Natural killer cell (primary cell): Measurements from ENCODE around the gene CHD1. TPM values are rescaled to one million over a fixed set of nuclear protein-coding genes. Genes with fewer than 3 reads are reported as not detected.
A peak's percentile ranks its signal among the peaks of the same experiment; 100 is the strongest.

Experiments used
- ATAC-seq, 3 donors: fragments of 150-1000 bp in 2 of 3; fragments of 200-7000 bp in 1 of 3; cut with Tn5 transposase; 1 replicate in 1 of 3; 2 replicates in 2 of 3; pipeline ENCODE4 v1.10.0; 2021; ENCODE audit warnings: mild to moderate bottlenecking in 2 of 3, moderate library complexity in 2 of 3
- DNase-seq, 2 donors: peaks; one replicate each; pipeline versions ENCODE4 v3.0.0 to v3.0.0-alpha.2; 2013 to 2021; ENCODE audit warnings: mixed read lengths in 1 of 2
- H3K27ac ChIP-seq: one replicate; pipeline ENCODE4 v1.5.1; 2013; ENCODE audit warnings: mild to moderate bottlenecking, low read length
- H3K27me3 ChIP-seq: one replicate; pipeline ENCODE4 v1.6.1; 2013; ENCODE audit warnings: low read length; ENCODE audit not compliant: control insufficient read depth, insufficient read depth
- H3K36me3 ChIP-seq: one replicate; pipeline ENCODE4 v1.6.1; 2013; ENCODE audit warnings: low read length; ENCODE audit not compliant: control insufficient read depth, insufficient read depth
- H3K4me1 ChIP-seq: one replicate; pipeline ENCODE4 v1.6.1; 2013; ENCODE audit warnings: low read length; ENCODE audit not compliant: control insufficient read depth, insufficient read depth
- H3K4me3 ChIP-seq: one replicate; pipeline ENCODE4 v1.5.1; 2013; ENCODE audit warnings: low read length
- H3K9me3 ChIP-seq: one replicate; pipeline ENCODE4 v1.6.1; 2013; ENCODE audit warnings: low read length; ENCODE audit not compliant: control insufficient read depth, insufficient read depth
- H3K27ac Mint-ChIP-seq, 2 donors: one replicate each; pipeline ENCODE4 v1.8.0; 2022; ENCODE audit warnings: mild to moderate bottlenecking in 2 of 2, mixed read lengths in 2 of 2, moderate library complexity in 1 of 2
- H3K27me3 Mint-ChIP-seq, 2 donors: one replicate each; pipeline ENCODE4 v1.8.0; 2022; ENCODE audit warnings: low read depth in 2 of 2, mixed read lengths in 2 of 2
- H3K36me3 Mint-ChIP-seq: one replicate; pipeline ENCODE4 v1.8.0; 2022; ENCODE audit warnings: mixed read lengths
- H3K4me1 Mint-ChIP-seq, 2 donors: one replicate each; pipeline ENCODE4 v1.8.0; 2022; ENCODE audit warnings: mixed read lengths in 2 of 2
- H3K4me3 Mint-ChIP-seq: one replicate; pipeline ENCODE4 v1.8.0; 2022; ENCODE audit warnings: mild to moderate bottlenecking, moderate library complexity, mixed read lengths
- H3K9me3 Mint-ChIP-seq, 2 donors: one replicate each; pipeline ENCODE4 v1.8.0; 2022; ENCODE audit warnings: mixed read lengths in 2 of 2
- WGBS: methylation state at CpG from one replicate; pipeline ENCODE4 v1.1.7; 2013; ENCODE audit warnings: missing lambda C conversion rate; ENCODE audit not compliant: insufficient coverage; 5-methylcytosine and 5-hydroxymethylcytosine counted together
- intact Hi-C: fragments of 100-400 bp; cut with micrococcal nuclease; formaldehyde crosslinking; loops from one replicate; pipeline ENCODE4 v1.14.2; 2022
- total RNA-seq, 4 donors: library from RNA; stranded (reverse); fragments of 120-200 nt in 1 of 4; gene quantifications; one replicate each; pipeline versions ENCODE4 v1.2.3 to v1.2.4, GENCODE V29; 2013 to 2022
- TF ChIP-seq, protein P1 (sequence below): fragments of 200-600 bp; IDR thresholded peaks from one replicate; pipeline ENCODE4 v1.8.0; 2022; ENCODE audit warnings: antibody characterized with exemption

Gene CHD1
- total RNA-seq, 3 donors from 2014 or later (not counting 1 experiment from before 2014, with no cell fraction given) = 116 to 127 (median 117) TPM

DNA sequence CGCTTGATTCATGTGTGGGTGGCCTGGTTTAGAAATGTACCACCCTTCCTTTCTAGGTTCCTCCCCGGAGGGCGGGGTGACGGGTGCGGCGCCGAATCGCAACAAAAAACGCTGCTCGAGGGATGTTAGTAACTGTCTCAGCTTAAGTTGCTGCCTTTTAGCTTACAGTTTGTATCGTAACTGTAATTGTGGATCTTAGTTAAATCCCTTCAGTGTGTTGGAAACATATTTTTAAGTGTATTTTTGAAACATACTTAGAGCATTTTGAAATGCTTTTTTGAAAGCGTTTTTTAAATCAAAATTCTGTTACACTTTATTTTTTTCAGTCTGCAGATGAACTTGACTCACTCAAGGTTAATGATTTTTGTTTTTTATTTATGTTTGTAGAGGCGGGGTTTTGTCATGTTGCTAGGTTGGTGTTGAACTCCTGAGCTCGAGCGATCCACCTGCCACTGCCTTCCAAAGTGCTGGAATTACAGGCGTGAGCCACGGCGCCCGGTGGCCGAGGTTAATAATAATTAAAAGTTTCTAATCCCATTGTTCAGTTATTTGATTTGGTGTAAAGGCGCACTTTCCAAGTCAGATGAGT is 997 bp upstream of the CHD1 start:
- H3K36me3 ChIP-seq = peaks cover 12% of the 10 kb centered on the region
- peak in 1 of 2 donors; percentile 22 for DNase-seq
- peak overlapping the region; percentile 96 for H3K4me3 Mint-ChIP-seq
- peaks cover 21% of the 10 kb centered on the region for H3K4me1 ChIP-seq
- no peaks in the 10 kb centered on the region for H3K9me3 ChIP-seq
- 15% methylated on average over 21 of the region's 21 CpGs for WGBS
- ATAC-seq = no peak
- intact Hi-C loops = loop anchor here (1.0 to 10.0 kb wide), 5 partner anchors 24 to 1993 kb away; partner anchors contain the start of genes LNPEP, RGMB and ST8SIA4
- peak overlapping the region; percentile 97 to 98 for H3K27ac Mint-ChIP-seq
- H3K27me3 ChIP-seq = no peaks in the 10 kb centered on the region
- H3K27ac ChIP-seq = peak overlapping the region; percentile 98
- peaks cover 44 to 54% of the 10 kb centered on the region in 2 donors for H3K4me1 Mint-ChIP-seq
- H3K27me3 Mint-ChIP-seq = no peaks in the 10 kb centered on the region
- H3K36me3 Mint-ChIP-seq = no peaks in the 10 kb centered on the region
- H3K9me3 Mint-ChIP-seq = no peaks in the 10 kb centered on the region
- TF ChIP-seq, protein P1, sequence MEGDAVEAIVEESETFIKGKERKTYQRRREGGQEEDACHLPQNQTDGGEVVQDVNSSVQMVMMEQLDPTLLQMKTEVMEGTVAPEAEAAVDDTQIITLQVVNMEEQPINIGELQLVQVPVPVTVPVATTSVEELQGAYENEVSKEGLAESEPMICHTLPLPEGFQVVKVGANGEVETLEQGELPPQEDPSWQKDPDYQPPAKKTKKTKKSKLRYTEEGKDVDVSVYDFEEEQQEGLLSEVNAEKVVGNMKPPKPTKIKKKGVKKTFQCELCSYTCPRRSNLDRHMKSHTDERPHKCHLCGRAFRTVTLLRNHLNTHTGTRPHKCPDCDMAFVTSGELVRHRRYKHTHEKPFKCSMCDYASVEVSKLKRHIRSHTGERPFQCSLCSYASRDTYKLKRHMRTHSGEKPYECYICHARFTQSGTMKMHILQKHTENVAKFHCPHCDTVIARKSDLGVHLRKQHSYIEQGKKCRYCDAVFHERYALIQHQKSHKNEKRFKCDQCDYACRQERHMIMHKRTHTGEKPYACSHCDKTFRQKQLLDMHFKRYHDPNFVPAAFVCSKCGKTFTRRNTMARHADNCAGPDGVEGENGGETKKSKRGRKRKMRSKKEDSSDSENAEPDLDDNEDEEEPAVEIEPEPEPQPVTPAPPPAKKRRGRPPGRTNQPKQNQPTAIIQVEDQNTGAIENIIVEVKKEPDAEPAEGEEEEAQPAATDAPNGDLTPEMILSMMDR = no peak
- peak overlapping the region; percentile 79 for H3K4me3 ChIP-seq

DNA sequence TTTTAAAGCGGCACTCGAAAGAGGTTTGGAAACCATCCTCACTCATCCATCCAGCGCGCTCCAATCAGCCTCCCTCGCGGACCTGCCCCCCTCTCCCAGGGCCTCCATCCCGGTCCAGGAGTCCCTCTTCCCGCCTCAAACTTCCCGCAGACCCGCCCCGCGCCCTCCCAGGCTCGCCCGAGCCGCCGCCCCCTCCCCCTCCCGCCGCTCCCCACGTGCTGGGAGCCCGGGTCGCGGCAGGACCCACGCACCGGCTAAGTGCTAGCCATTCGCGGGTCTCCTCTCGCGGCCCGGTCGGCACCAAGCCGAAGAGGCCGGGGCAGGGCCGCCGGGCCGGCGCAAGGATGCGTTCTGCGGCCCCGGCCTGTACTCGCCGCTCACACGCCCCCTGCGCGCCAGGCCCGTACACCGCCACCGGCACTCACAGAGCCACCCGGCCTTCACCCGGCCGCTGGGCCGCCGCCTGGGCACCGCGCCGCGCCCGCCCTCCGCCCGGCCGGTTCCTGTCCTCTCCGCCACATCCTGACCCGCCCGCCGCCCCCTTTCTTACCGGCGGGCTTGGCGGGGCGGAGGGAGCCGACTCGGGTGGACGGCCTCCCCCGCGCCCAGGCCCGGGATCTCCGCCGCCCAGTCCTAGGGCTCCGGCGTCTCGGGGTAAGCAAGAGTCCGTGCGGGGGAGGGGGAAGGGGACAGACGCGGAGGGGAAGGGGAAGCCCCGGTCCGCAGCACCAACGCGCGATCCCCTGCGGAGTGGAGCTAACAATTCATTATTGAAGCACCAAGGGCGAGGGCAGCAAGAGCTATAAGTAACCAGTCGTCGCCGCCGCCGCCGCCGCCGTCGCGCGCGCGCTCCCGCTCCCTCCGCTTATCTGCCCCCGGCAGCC is 576 bp downstream of the CHD1 start:
- Histone ChIP-seq H3K36me3 (peaks cover 24% of the 10 kb centered on the region), H3K4me3 (peak overlapping the region; percentile 79), H3K9me3 (no peaks in the 10 kb centered on the region), H3K27ac (peak overlapping the region; percentile 98), H3K4me1 (peaks cover 10% of the 10 kb centered on the region), H3K27me3 (no peaks in the 10 kb centered on the region)
- Mint-ChIP-seq H3K36me3 (peaks cover 1% of the 10 kb centered on the region), H3K27me3 (no peaks in the 10 kb centered on the region), H3K4me3 (peak overlapping the region; percentile 99), H3K4me1 (peaks cover 36 to 55% of the 10 kb centered on the region in 2 donors), H3K27ac (peak overlapping the region; percentile 97 to 98), H3K9me3 (no peaks in the 10 kb centered on the region)
- DNase-seq (peak in 1 of 2 donors; percentile 61), ATAC-seq (peak; percentile 17 to 25 (median 24))
- TF ChIP-seq, protein P1 = no peak
- intact Hi-C loops = loop anchor here (2.0 to 10.0 kb wide), 4 partner anchors 105 to 1991 kb away; partner anchors contain the start of genes LNPEP, RGMB and ST8SIA4
- under 1% methylated on average over 106 of the region's 106 CpGs for WGBS

DNA sequence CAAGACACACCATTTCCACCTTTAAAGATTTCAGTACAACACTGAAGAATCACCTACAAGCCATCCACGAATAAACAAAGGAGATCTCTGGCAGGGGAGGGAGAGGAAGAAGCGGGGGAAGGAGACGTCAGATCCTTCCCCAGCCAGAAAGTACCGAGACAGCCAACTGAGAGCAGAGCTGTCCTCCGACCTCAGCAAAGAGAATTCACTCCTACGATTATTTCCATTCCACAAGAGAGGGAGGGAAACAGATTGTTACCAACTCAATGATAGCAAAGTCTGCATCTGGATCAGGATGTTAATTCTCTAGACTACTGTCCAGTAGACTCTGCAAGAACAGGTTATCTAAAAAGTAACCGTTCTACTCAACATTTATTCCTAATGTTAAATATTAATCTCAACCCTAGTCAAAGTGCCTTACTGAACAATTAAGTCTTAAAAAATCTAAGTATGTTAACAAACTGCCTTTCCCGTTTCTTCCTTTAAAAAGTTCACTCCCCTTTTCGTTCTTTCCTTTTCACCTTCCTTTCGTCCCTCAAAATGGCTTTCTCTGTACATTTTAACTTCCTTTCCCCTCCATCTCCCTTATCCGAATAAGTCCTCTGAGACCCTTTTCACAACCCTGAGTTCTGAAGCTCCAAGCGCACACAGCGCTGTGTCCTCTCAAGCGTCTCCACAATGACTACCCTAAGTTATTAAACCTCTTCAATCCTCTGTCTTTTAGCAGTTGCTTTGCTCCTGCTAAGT is 1.4 kb downstream of the CHD1 start:
- Histone ChIP-seq H3K36me3 (peaks cover 32% of the 10 kb centered on the region), H3K4me3 (peak overlapping the region; percentile 79), H3K9me3 (no peaks in the 10 kb centered on the region), H3K27me3 (no peaks in the 10 kb centered on the region), H3K27ac (peak overlapping the region; percentile 98), H3K4me1 (peaks cover 10% of the 10 kb centered on the region)
- DNase-seq (peak; percentile 48 to 91), ATAC-seq (peak in 2 of 3 donors; percentile 10 to 16)
- TF ChIP-seq, protein P1 = no peak
- Mint-ChIP-seq H3K27ac (peak overlapping the region; percentile 97 to 98), H3K9me3 (no peaks in the 10 kb centered on the region), H3K4me1 (peaks cover 27 to 49% of the 10 kb centered on the region in 2 donors), H3K36me3 (peaks cover 8% of the 10 kb centered on the region), H3K4me3 (peak overlapping the region; percentile 99), H3K27me3 (no peaks in the 10 kb centered on the region)
- 0% methylated on average over 13 of the region's 14 CpGs for WGBS
- intact Hi-C loops = loop anchor here (5.0 to 10.0 kb wide), 3 partner anchors 153 to 1990 kb away; partner anchors contain the start of genes LNPEP, RGMB and ST8SIA4
